Astrocyte of the cerebellum (primary cell): ENCODE data around the gene PARD3B.

Source experiments
- DNase-seq: peaks from one replicate; pipeline ENCODE4 v3.0.0-alpha.2; 2011; ENCODE audit warnings: low read depth
- H3K4me3 ChIP-seq: 2 replicates; pipeline ENCODE4 v1.5.1; 2011; ENCODE audit warnings: mild to moderate bottlenecking, low read depth, low read length, moderate library complexity
- CTCF ChIP-seq: IDR thresholded peaks from 2 replicates; pipeline ENCODE4 v1.5.1; 2012; ENCODE audit warnings: low read length, low read depth, moderate library complexity, mild to moderate bottlenecking; ENCODE audit errors: missing control alignments
- in situ Hi-C: cut with HindIII; loops from 2 replicates; pipeline ENCODE4 v1.10.0; 2017; ENCODE audit warnings: low sequenced_read_pairs

PARD3B gene

GRCh38 chr2:204860274-204860673, 315.0 kb downstream of the PARD3B start:
- H3K4me3 ChIP-seq = no peak overlapping the region
- no peak for TF ChIP-seq CTCF
- no peak for DNase-seq
- in situ Hi-C loops = no loop called here

- no peak for DNase-seq
- no peak overlapping the region for H3K4me3 ChIP-seq
- no peak for TF ChIP-seq CTCF
- in situ Hi-C loops = no loop called here
Measured at GRCh38 chr2:204862809-204863208, 317.5 kb downstream of the PARD3B start.

GRCh38 chr2:204863336-204863735, 318.1 kb downstream of the PARD3B start:
- in situ Hi-C loops = no loop called here
- TF ChIP-seq CTCF = no peak
- H3K4me3 ChIP-seq = no peak overlapping the region
- no peak for DNase-seq

- TF ChIP-seq CTCF = no peak
- no peak overlapping the region for H3K4me3 ChIP-seq
- DNase-seq = no peak
- in situ Hi-C loops = no loop called here
Measured at GRCh38 chr2:204869132-204869823, 324.0 kb downstream of the PARD3B start.

GRCh38 chr2:204870053-204870452, 324.8 kb downstream of the PARD3B start:
- no peak for DNase-seq
- in situ Hi-C loops = no loop called here
- no peak overlapping the region for H3K4me3 ChIP-seq
- TF ChIP-seq CTCF = no peak

- peak; percentile 30 for TF ChIP-seq CTCF
- DNase-seq = peak; percentile 38
- in situ Hi-C loops = no loop called here
- no peak overlapping the region for H3K4me3 ChIP-seq
Measured at GRCh38 chr2:204871231-204871953, 326.1 kb downstream of the PARD3B start.
